Transverse colon (tissue), 4 donors: ENCODE data around the gene CASK. TPM values are rescaled to one million over a fixed set of nuclear protein-coding genes. Genes with fewer than 3 reads are reported as not detected.

Source experiments
- DNase-seq: peaks from one replicate; pipeline ENCODE4 v3.0.0-alpha.2; 2019
- H3K27ac ChIP-seq, 4 donors: fragments of 200-600 bp; sonication (generic); 2 replicates each; pipeline ENCODE4 v1.5.1; 2016 to 2018; ENCODE audit warnings: inconsistent platforms in 4 of 4
- H3K27me3 ChIP-seq: fragments of 200-600 bp; sonication (generic); 2 replicates; pipeline ENCODE4 v1.5.1; 2017; ENCODE audit warnings: inconsistent platforms
- H3K36me3 ChIP-seq, 4 donors: fragments of 200-600 bp; sonication (generic); 2 replicates each; pipeline ENCODE4 v1.5.1; 2017 to 2019; ENCODE audit warnings: inconsistent platforms in 4 of 4
- H3K4me1 ChIP-seq, 4 donors: fragments of 200-600 bp; sonication (generic); 2 replicates each; pipeline ENCODE4 v1.5.1; 2017 to 2020; ENCODE audit warnings: inconsistent platforms in 4 of 4
- H3K4me3 ChIP-seq, 4 donors: fragments of 200-600 bp; sonication (generic); 1 replicate in 1 of 4; 2 replicates in 3 of 4; pipeline versions ENCODE4 v1.5.1 to v1.6.1; 2017 to 2019; ENCODE audit warnings: inconsistent platforms in 4 of 4
- H3K9me3 ChIP-seq, 2 donors: fragments of 200-600 bp; sonication (generic); 2 replicates each; pipeline ENCODE4 v1.5.1; 2017 to 2019; ENCODE audit warnings: inconsistent platforms in 2 of 2
- CTCF ChIP-seq, 5 experiments: fragments of 200-600 bp in 3 of 5; fragments of 450-650 bp in 2 of 5; sonication (generic) in 3 of 5; IDR thresholded peaks; 1 replicate in 2 of 5; 2 replicates in 3 of 5; pipeline ENCODE4 v1.5.1; 2016 to 2017; ENCODE audit warnings: antibody characterized with exemption in 5 of 5, inconsistent platforms in 3 of 5, mild to moderate bottlenecking in 2 of 5, moderate library complexity in 1 of 5
- EP300 ChIP-seq: sonication (generic); formaldehyde crosslinking; IDR thresholded peaks from one replicate; pipeline ENCODE4 v1.6.1; 2017; ENCODE audit warnings: antibody characterized with exemption, low read depth
- POLR2A ChIP-seq: fragments of 450-650 bp; IDR thresholded peaks from one replicate; pipeline ENCODE4 v1.6.1; 2016; ENCODE audit warnings: antibody characterized with exemption, mild to moderate bottlenecking, moderate library complexity
- POLR2AphosphoS5 ChIP-seq, 3 donors: sonication (generic); formaldehyde crosslinking; IDR thresholded peaks; one replicate each; pipeline ENCODE4 v1.6.1; 2016; ENCODE audit warnings: antibody characterized with exemption in 3 of 3
- WGBS, 2 donors: methylation state at CpG; one replicate each; pipeline ENCODE4 v1.1.5; 2018; ENCODE audit warnings: low coverage in 1 of 2; 5-methylcytosine and 5-hydroxymethylcytosine counted together
- in situ Hi-C, 4 donors: fragments of 200-750 bp; cut with MboI; loops; one replicate each; pipeline versions ENCODE4 v1.15.0 to v1.15.1; 2017; ENCODE audit warnings: low sequenced_read_pairs in 3 of 4, low pct_ligation_motif_present in 1 of 4, low pct_unique_long_range_greater_than_20kb in 1 of 4
- intact Hi-C: fragments of 100-400 bp; cut with DNase I; formaldehyde crosslinking; loops from one replicate; pipeline ENCODE4 v1.15.1; 2023; ENCODE audit warnings: low total_unique reads
- total RNA-seq, 4 donors: library from RNA; depleted of rRNA; stranded (reverse); fragments of >200 nt; gene quantifications; one replicate each; pipeline ENCODE4 v1.1.0, GENCODE V29; 2016

CASK gene
- total RNA-seq, 4 donors from 2014 or later: 26.6 to 86.1 (median 56.3) TPM

GRCh38 chrX:41960142-41960541 lies 36.8 kb upstream of the CASK start:
- TF ChIP-seq POLR2AphosphoS5 (IDR thresholded peaks at IDR 0.05) (no peak), CTCF (IDR thresholded peaks at IDR 0.05) (no peak), EP300 (no peak), POLR2A (no peak)
- Histone ChIP-seq H3K36me3 (no peaks in the 10 kb centered on the region), H3K27ac (no peak overlapping the region), H3K4me3 (no peak overlapping the region), H3K4me1 (no peaks in the 10 kb centered on the region), H3K9me3 (no peaks in the 10 kb centered on the region), H3K27me3 (no peaks in the 10 kb centered on the region)
- in situ Hi-C loops: no loop called here
- intact Hi-C loops: no loop called here
- 58 to 70% methylated on average over 2 of the region's 2 CpGs for WGBS, 2 donors
- no peak for DNase-seq

GRCh38 chrX:41958861-41959260 lies 35.5 kb upstream of the CASK start:
- DNase-seq: no peak
- no peaks in the 10 kb centered on the region for H3K4me1 ChIP-seq
- no peaks in the 10 kb centered on the region for H3K36me3 ChIP-seq
- H3K4me3 ChIP-seq: no peak overlapping the region
- H3K9me3 ChIP-seq: no peaks in the 10 kb centered on the region
- in situ Hi-C loops (no loop called here), intact Hi-C loops (no loop called here)
- TF ChIP-seq EP300 (no peak), POLR2AphosphoS5 (IDR thresholded peaks at IDR 0.05) (no peak), POLR2A (no peak), CTCF (IDR thresholded peaks at IDR 0.05) (no peak)
- H3K27ac ChIP-seq: no peak overlapping the region
- no peaks in the 10 kb centered on the region for H3K27me3 ChIP-seq

GRCh38 chrX:41956027-41956426 lies 32.7 kb upstream of the CASK start:
- DNase-seq: no peak
- Histone ChIP-seq H3K36me3 (no peaks in the 10 kb centered on the region), H3K27me3 (no peaks in the 10 kb centered on the region), H3K9me3 (no peaks in the 10 kb centered on the region), H3K27ac (no peak overlapping the region), H3K4me1 (no peaks in the 10 kb centered on the region), H3K4me3 (no peak overlapping the region)
- TF ChIP-seq EP300 (no peak), POLR2AphosphoS5 (IDR thresholded peaks at IDR 0.05) (no peak), POLR2A (no peak), CTCF (IDR thresholded peaks at IDR 0.05) (no peak)
- intact Hi-C loops (no loop called here), in situ Hi-C loops (no loop called here)
- 85% methylated on average over 2 of the region's 2 CpGs; no CpG with 5 or more reads in 1 of the 2 donors for WGBS, 2 donors

- H3K36me3 ChIP-seq: no peaks in the 10 kb centered on the region
- intact Hi-C loops (no loop called here), in situ Hi-C loops (no loop called here)
- DNase-seq: no peak
- 53 to 75% methylated on average over 5 of the region's 5 CpGs for WGBS, 2 donors
- H3K27ac ChIP-seq: no peak overlapping the region
- H3K4me3 ChIP-seq: no peak overlapping the region
- H3K27me3 ChIP-seq: no peaks in the 10 kb centered on the region
- no peaks in the 10 kb centered on the region for H3K9me3 ChIP-seq
- TF ChIP-seq POLR2A: no peak
- no peak for TF ChIP-seq EP300
- no peak for TF ChIP-seq CTCF (IDR thresholded peaks at IDR 0.05)
- TF ChIP-seq POLR2AphosphoS5 (IDR thresholded peaks at IDR 0.05): no peak
- H3K4me1 ChIP-seq: peaks cover 0 to under 1% (median 0%) of the 10 kb centered on the region in 4 donors
These were observed 28.7 kb upstream of the CASK start for GRCh38 chrX:41952102-41952501.
